Neural cell (in vitro differentiated cells): ENCODE data around the gene CHST11. TPM values are rescaled to one million over a fixed set of nuclear protein-coding genes. Genes with fewer than 3 reads are reported as not detected.

Source experiments
- H2AFZ ChIP-seq: fragments of 200-600, 300-800 bp; sonication (generic), shearing (Covaris generic); 2 replicates; pipeline ENCODE4 v1.6.0; 2014; ENCODE audit warnings: low read depth, mild to moderate bottlenecking, antibody characterized with exemption, low read length, moderate library complexity
- H3F3A ChIP-seq: fragments of 200-600 bp; shearing (Covaris generic); 2 replicates; pipeline ENCODE4 v1.6.1; 2016; ENCODE audit warnings: mild to moderate bottlenecking, moderate library complexity, mixed read lengths, antibody characterized with exemption, low read length; ENCODE audit not compliant: insufficient read depth, poor library complexity, severe bottlenecking
- H3K27ac ChIP-seq: fragments of 200-600, 300-800 bp; sonication (generic), shearing (Covaris generic); 2 replicates; pipeline ENCODE4 v1.5.1; 2014; ENCODE audit warnings: mild to moderate bottlenecking, low read length, moderate library complexity
- H3K27me3 ChIP-seq: fragments of 300-800, 200-600 bp; sonication (generic), shearing (Covaris generic); 2 replicates; pipeline ENCODE4 v1.6.0; 2014; ENCODE audit warnings: mild to moderate bottlenecking, low read depth, low read length, moderate library complexity; ENCODE audit not compliant: insufficient read depth
- H3K36me3 ChIP-seq: fragments of 300-800, 200-600 bp; sonication (generic), shearing (Covaris generic); 2 replicates; pipeline ENCODE4 v1.5.1; 2014; ENCODE audit warnings: mild to moderate bottlenecking, antibody characterized with exemption, low read length, moderate library complexity; ENCODE audit not compliant: insufficient read depth
- H3K4me2 ChIP-seq: fragments of 300-800, 200-600 bp; sonication (generic), shearing (Covaris generic); 2 replicates; pipeline ENCODE4 v1.6.0; 2014; ENCODE audit warnings: mild to moderate bottlenecking, low read length
- H3K4me3 ChIP-seq: fragments of 300-800, 200-600 bp; sonication (generic), shearing (Covaris generic); 2 replicates; pipeline ENCODE4 v1.5.1; 2014; ENCODE audit warnings: mild to moderate bottlenecking, low read length, moderate library complexity
- H3K79me2 ChIP-seq: fragments of 200-600 bp; shearing (Covaris generic); replicated peaks from 2 replicates; pipeline ENCODE4 v1.6.0; 2014; ENCODE audit warnings: mild to moderate bottlenecking, low read length, moderate library complexity; ENCODE audit not compliant: insufficient read depth
- H3K9ac ChIP-seq: fragments of 300-800, 200-600 bp; sonication (generic), shearing (Covaris generic); 2 replicates; pipeline ENCODE4 v1.6.1; 2016; ENCODE audit warnings: mild to moderate bottlenecking, low read length, mixed read lengths
- H3K9me2 ChIP-seq: fragments of 200-600 bp; shearing (Covaris generic); 2 replicates; pipeline ENCODE4 v1.6.1; 2016; ENCODE audit warnings: mild to moderate bottlenecking, low read length, mixed read lengths; ENCODE audit not compliant: insufficient read depth
- H3K9me3 ChIP-seq: fragments of 200-600, 300-800 bp; sonication (generic), shearing (Covaris generic); 2 replicates; pipeline ENCODE4 v1.6.1; 2016; ENCODE audit warnings: mild to moderate bottlenecking, mixed run types, low read length, moderate library complexity, mixed read lengths
- H4K20me1 ChIP-seq: fragments of 200-600 bp; shearing (Covaris generic); 2 replicates; pipeline ENCODE4 v1.6.1; 2016; ENCODE audit warnings: mild to moderate bottlenecking, mixed run types; ENCODE audit not compliant: insufficient read depth
- CTCF ChIP-seq: fragments of 450-650 bp; IDR thresholded peaks from 2 replicates; pipeline ENCODE4 v1.5.1; 2014; ENCODE audit warnings: antibody characterized with exemption, mild to moderate bottlenecking, moderate library complexity; ENCODE audit not compliant: poor library complexity, severe bottlenecking
- EP300 ChIP-seq: fragments of 450-650 bp; conservative IDR thresholded peaks from 2 replicates; pipeline ENCODE4 v1.6.1; 2014; ENCODE audit warnings: antibody characterized with exemption, mild to moderate bottlenecking, moderate library complexity; ENCODE audit not compliant: poor library complexity, severe bottlenecking
- EZH2 ChIP-seq: fragments of 200-600, 300-800 bp; shearing (Covaris generic), sonication (generic); IDR thresholded peaks from 2 replicates; pipeline ENCODE4 v1.6.1; 2014; ENCODE audit warnings: antibody characterized with exemption, low read length, borderline replicate concordance, mild to moderate bottlenecking; ENCODE audit not compliant: insufficient read depth, poor library complexity, severe bottlenecking
- MXI1 ChIP-seq: fragments of 450-650 bp; conservative IDR thresholded peaks from 2 replicates; pipeline ENCODE4 v1.6.1; 2014; ENCODE audit warnings: antibody characterized with exemption, mild to moderate bottlenecking; ENCODE audit not compliant: poor library complexity, severe bottlenecking
- POLR2AphosphoS5 ChIP-seq: IDR thresholded peaks from 2 replicates; pipeline ENCODE4 v1.6.1; 2012
- RAD21 ChIP-seq: fragments of 450-650 bp; conservative IDR thresholded peaks from 2 replicates; pipeline ENCODE4 v1.6.1; 2014; ENCODE audit warnings: antibody characterized with exemption, mild to moderate bottlenecking, moderate library complexity
- REST ChIP-seq: IDR thresholded peaks from 2 replicates; pipeline ENCODE4 v1.6.1; 2012; ENCODE audit warnings: borderline replicate concordance
- SMC3 ChIP-seq: fragments of 450-650 bp; conservative IDR thresholded peaks from 2 replicates; pipeline ENCODE4 v1.6.1; 2014; ENCODE audit warnings: antibody characterized with exemption, mild to moderate bottlenecking, moderate library complexity; ENCODE audit not compliant: poor library complexity
- TAF1 ChIP-seq: IDR thresholded peaks from 2 replicates; pipeline ENCODE4 v1.6.1; 2012; ENCODE audit warnings: low read depth
- polyA plus RNA-seq: library from polyadenylated mRNA; depleted of rRNA; stranded (reverse); fragments of >200 nt; gene quantifications from 2 replicates; pipeline ENCODE4 v1.2.3, GENCODE V29; 2014

Gene CHST11
- polyA plus RNA-seq, 1 donor from 2014 or later: 15.0 TPM

- no peaks in the 10 kb centered on the region for H3K9me2 ChIP-seq
- no peak overlapping the region for H2AFZ ChIP-seq
- H3F3A ChIP-seq: no peaks in the 10 kb centered on the region
- no peaks in the 10 kb centered on the region for H3K27me3 ChIP-seq
- no peaks in the 10 kb centered on the region for H3K79me2 ChIP-seq
- no peaks in the 10 kb centered on the region for H4K20me1 ChIP-seq
- H3K4me3 ChIP-seq: no peak overlapping the region
- no peak overlapping the region for H3K27ac ChIP-seq
- TF ChIP-seq CTCF (no peak), REST (no peak), EZH2 (no peak), SMC3 (no peak), MXI1 (no peak), EP300 (no peak), TAF1 (no peak)
- no peak overlapping the region for H3K4me2 ChIP-seq
- H3K9ac ChIP-seq: no peak overlapping the region
- no peaks in the 10 kb centered on the region for H3K9me3 ChIP-seq
- H3K36me3 ChIP-seq: no peaks in the 10 kb centered on the region
These were observed 26.0 kb downstream of the CHST11 start for GRCh38 chr12:104482748-104483147.

GRCh38 chr12:104484079-104484478 is 27.3 kb downstream of the CHST11 start:
- no peaks in the 10 kb centered on the region for H3K9me3 ChIP-seq
- no peaks in the 10 kb centered on the region for H3F3A ChIP-seq
- TF ChIP-seq TAF1: no peak
- H3K4me2 ChIP-seq: no peak overlapping the region
- H2AFZ ChIP-seq: no peak overlapping the region
- no peaks in the 10 kb centered on the region for H3K9me2 ChIP-seq
- H4K20me1 ChIP-seq: no peaks in the 10 kb centered on the region
- H3K27ac ChIP-seq: no peak overlapping the region
- no peaks in the 10 kb centered on the region for H3K36me3 ChIP-seq
- H3K79me2 ChIP-seq: no peaks in the 10 kb centered on the region
- H3K4me3 ChIP-seq: no peak overlapping the region
- H3K9ac ChIP-seq: no peak overlapping the region
- H3K27me3 ChIP-seq: no peaks in the 10 kb centered on the region

GRCh38 chr12:104485651-104486362 is 29.1 kb downstream of the CHST11 start:
- no peaks in the 10 kb centered on the region for H3K79me2 ChIP-seq
- no peaks in the 10 kb centered on the region for H3K36me3 ChIP-seq
- H3K9me3 ChIP-seq: no peaks in the 10 kb centered on the region
- H3K27me3 ChIP-seq: no peaks in the 10 kb centered on the region
- no peaks in the 10 kb centered on the region for H4K20me1 ChIP-seq
- no peak overlapping the region for H3K4me3 ChIP-seq
- no peak overlapping the region for H3K27ac ChIP-seq
- H2AFZ ChIP-seq: no peak overlapping the region
- no peaks in the 10 kb centered on the region for H3F3A ChIP-seq
- no peak overlapping the region for H3K9ac ChIP-seq
- H3K9me2 ChIP-seq: no peaks in the 10 kb centered on the region
- TF ChIP-seq RAD21 (no peak), REST (no peak), POLR2AphosphoS5 (no peak), EZH2 (no peak), MXI1 (no peak), TAF1 (no peak), CTCF (no peak), EP300 (no peak), SMC3 (no peak)
- H3K4me2 ChIP-seq: no peak overlapping the region
